Stimulated activated CD8-positive, alpha-beta memory T cell treated with anti-CD3 and anti-CD28 coated beads, Interleukin-7, amount 100 ng/mL, for 24 hours (primary cell): Measurements from ENCODE around the gene ISY1.
"Not testable (repeated sequence)": the region's sequence is repeated elsewhere in the genome, so short reads cannot be mapped to it uniquely, and the experiment has no call there.

Experiments used
- DNase-seq: peaks from one replicate; pipeline ENCODE4 v3.0.0-alpha.2; 2020; ENCODE audit warnings: low read depth

Gene ISY1

GRCh38 chr3:129160891-129161859 is at the start of gene ISY1:
TSS of gene ISY1 (minus strand) at chr3:129161063. CDS start at chr3:129160975, 88 bp downstream.
- DNase-seq, result peak; percentile 69

- no peak for DNase-seq
Observed at GRCh38 chr3:129207479-129207878, 46.6 kb upstream of the ISY1 start.

- DNase-seq, result no peak
Observed at GRCh38 chr3:129205109-129205832, 44.4 kb upstream of the ISY1 start.

GRCh38 chr3:129204473-129204872 is 43.6 kb upstream of the ISY1 start:
- DNase-seq, result no peak

- no peak for DNase-seq
Observed at GRCh38 chr3:129199366-129199765, 38.5 kb upstream of the ISY1 start.

- DNase-seq, result no peak
Observed at GRCh38 chr3:129197321-129197720, 36.5 kb upstream of the ISY1 start.

- no peak for DNase-seq
Observed at GRCh38 chr3:129196601-129197000, 35.7 kb upstream of the ISY1 start.

- DNase-seq, result no peak
Observed at GRCh38 chr3:129195731-129196256, 34.9 kb upstream of the ISY1 start.

- DNase-seq, result not testable (repeated sequence)
Observed at GRCh38 chr3:129189793-129190192, 28.9 kb upstream of the ISY1 start.

GRCh38 chr3:129187857-129188256 is 27.0 kb upstream of the ISY1 start:
- no peak for DNase-seq

- no peak for DNase-seq
Observed at GRCh38 chr3:129185783-129186182, 24.9 kb upstream of the ISY1 start.

GRCh38 chr3:129184784-129185542 is 24.1 kb upstream of the ISY1 start:
- DNase-seq, result not testable (repeated sequence)

- DNase-seq, result no peak
Observed at GRCh38 chr3:129184396-129184657, 23.5 kb upstream of the ISY1 start.

GRCh38 chr3:129183569-129184395 is 22.9 kb upstream of the ISY1 start, which contains the start of gene CNBP:
TSS of gene CNBP (minus strand) at chr3:129183896. CDS start at chr3:129171757, 12,139 bp downstream.
- DNase-seq, result peak; percentile 79

- peak; percentile 16 for DNase-seq
Observed at GRCh38 chr3:129182390-129183185, 21.7 kb upstream of the ISY1 start.

GRCh38 chr3:129181819-129182218 is 21.0 kb upstream of the ISY1 start:
- no peak for DNase-seq

- no peak for DNase-seq
Observed at GRCh38 chr3:129180461-129180860, 19.6 kb upstream of the ISY1 start.

GRCh38 chr3:129176051-129176450 is 15.2 kb upstream of the ISY1 start:
- DNase-seq, result no peak

GRCh38 chr3:129173725-129174124 is 12.9 kb upstream of the ISY1 start:
- DNase-seq, result no peak

- DNase-seq, result no peak
Observed at GRCh38 chr3:129173206-129173605, 12.3 kb upstream of the ISY1 start.
